HEK293 (cell line): ENCODE results near the gene ZFR2.

Experiments used
- ZNF274 ChIP-seq, 2 experiments: fragments of 200-500 bp in 1 of 2; fragments of 450-650 bp in 1 of 2; sonication (Bioruptor generic) in 1 of 2; formaldehyde crosslinking in 1 of 2; IDR thresholded peaks; 2 replicates each; pipeline versions ENCODE4 v1.5.1 to v1.6.1; 2014 to 2016; ENCODE audit warnings: borderline replicate concordance in 1 of 2, inconsistent platforms in 1 of 2, low read length in 1 of 2, missing biosample characterization in 1 of 2, missing genetic modification characterization in 1 of 2
- ZNF398 ChIP-seq: fragments of 450-650 bp; formaldehyde crosslinking; IDR thresholded peaks from 2 replicates; pipeline ENCODE4 v1.5.1; 2017; ENCODE audit warnings: missing biosample characterization, missing genetic modification characterization
- ZNF561 ChIP-seq: fragments of 450-650 bp; IDR thresholded peaks from 2 replicates; pipeline ENCODE4 v1.5.1; 2018; ENCODE audit warnings: missing biosample characterization, missing genetic modification characterization, borderline replicate concordance
- ZNF629 ChIP-seq: fragments of 450-650 bp; formaldehyde crosslinking; IDR thresholded peaks from 2 replicates; pipeline ENCODE4 v1.5.1; 2017; ENCODE audit warnings: missing biosample characterization, missing genetic modification characterization
- ZNF670 ChIP-seq: fragments of 450-650 bp; formaldehyde crosslinking; IDR thresholded peaks from 2 replicates; pipeline ENCODE4 v1.5.1; 2016; ENCODE audit warnings: missing biosample characterization, missing genetic modification characterization, low read depth
- TF ChIP-seq, protein P1 (sequence below): fragments of 450-650 bp; formaldehyde crosslinking; IDR thresholded peaks from 2 replicates; pipeline ENCODE4 v1.5.1; 2016; ENCODE audit warnings: missing biosample characterization, missing genetic modification characterization
- TF ChIP-seq, protein P2 (sequence below): fragments of 450-650 bp; formaldehyde crosslinking; IDR thresholded peaks from 2 replicates; pipeline ENCODE4 v1.5.1; 2017; ENCODE audit warnings: missing biosample characterization, mild to moderate bottlenecking, missing genetic modification characterization, moderate library complexity
- TF ChIP-seq, protein P3 (sequence below): sonication (generic); formaldehyde crosslinking; IDR thresholded peaks from 2 replicates; pipeline ENCODE4 v1.8.1; 2022; ENCODE audit warnings: mild to moderate bottlenecking, moderate library complexity, missing genetic modification reagents

DNA sequence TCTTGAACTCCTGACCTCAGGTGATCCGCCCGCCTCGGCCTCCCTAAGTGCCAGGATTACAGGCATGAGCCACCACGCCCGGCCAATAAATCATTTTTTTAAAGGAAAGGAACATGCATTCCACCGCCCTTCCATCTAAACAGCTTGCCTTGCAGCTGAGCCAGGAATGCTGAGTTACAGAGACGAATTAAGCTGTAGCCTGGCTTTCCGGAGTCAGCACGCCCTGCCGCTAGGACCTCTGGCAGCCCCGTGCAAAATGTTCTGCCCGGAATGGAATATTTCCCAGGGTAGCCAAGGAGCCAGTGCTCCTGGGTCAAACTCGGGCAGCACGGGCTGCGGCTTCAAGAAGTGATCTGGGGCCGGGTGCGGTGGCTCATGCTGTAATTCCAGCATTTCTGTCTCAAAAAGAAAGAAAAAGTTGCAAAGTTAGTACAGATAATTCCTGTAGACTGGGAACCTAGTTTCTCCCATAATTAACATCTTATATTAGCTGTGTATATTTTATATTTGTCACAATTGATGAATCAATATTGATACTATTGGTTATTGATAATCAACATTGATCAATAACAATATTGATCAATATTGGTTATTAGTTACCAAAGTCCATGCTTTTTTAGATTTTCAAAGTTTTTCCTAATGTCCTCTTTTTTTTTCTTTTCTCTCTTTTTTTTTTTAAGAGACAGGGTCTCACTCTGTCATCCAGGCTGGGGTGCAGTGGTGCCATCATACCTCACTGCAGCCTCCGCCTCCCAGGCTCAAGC lies 30.9 kb upstream of the ZFR2 start:
- no peak for TF ChIP-seq ZNF398 (tag by site-specific recombination)
- TF ChIP-seq ZNF561 (tag by site-specific recombination): no peak
- no peak for TF ChIP-seq ZNF274 (IDR thresholded peaks at IDR 0.05; ENCODE audit: low read length)
- no peak for TF ChIP-seq ZNF274 (tag by site-specific recombination; IDR thresholded peaks at IDR 0.05; ENCODE audit: borderline replicate concordance)
- TF ChIP-seq, protein P1, sequence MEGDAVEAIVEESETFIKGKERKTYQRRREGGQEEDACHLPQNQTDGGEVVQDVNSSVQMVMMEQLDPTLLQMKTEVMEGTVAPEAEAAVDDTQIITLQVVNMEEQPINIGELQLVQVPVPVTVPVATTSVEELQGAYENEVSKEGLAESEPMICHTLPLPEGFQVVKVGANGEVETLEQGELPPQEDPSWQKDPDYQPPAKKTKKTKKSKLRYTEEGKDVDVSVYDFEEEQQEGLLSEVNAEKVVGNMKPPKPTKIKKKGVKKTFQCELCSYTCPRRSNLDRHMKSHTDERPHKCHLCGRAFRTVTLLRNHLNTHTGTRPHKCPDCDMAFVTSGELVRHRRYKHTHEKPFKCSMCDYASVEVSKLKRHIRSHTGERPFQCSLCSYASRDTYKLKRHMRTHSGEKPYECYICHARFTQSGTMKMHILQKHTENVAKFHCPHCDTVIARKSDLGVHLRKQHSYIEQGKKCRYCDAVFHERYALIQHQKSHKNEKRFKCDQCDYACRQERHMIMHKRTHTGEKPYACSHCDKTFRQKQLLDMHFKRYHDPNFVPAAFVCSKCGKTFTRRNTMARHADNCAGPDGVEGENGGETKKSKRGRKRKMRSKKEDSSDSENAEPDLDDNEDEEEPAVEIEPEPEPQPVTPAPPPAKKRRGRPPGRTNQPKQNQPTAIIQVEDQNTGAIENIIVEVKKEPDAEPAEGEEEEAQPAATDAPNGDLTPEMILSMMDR (tag by site-specific recombination): no peak
- TF ChIP-seq ZNF670 (tag by site-specific recombination): no peak
- no peak for TF ChIP-seq ZNF629 (tag by site-specific recombination)
- TF ChIP-seq, protein P2, sequence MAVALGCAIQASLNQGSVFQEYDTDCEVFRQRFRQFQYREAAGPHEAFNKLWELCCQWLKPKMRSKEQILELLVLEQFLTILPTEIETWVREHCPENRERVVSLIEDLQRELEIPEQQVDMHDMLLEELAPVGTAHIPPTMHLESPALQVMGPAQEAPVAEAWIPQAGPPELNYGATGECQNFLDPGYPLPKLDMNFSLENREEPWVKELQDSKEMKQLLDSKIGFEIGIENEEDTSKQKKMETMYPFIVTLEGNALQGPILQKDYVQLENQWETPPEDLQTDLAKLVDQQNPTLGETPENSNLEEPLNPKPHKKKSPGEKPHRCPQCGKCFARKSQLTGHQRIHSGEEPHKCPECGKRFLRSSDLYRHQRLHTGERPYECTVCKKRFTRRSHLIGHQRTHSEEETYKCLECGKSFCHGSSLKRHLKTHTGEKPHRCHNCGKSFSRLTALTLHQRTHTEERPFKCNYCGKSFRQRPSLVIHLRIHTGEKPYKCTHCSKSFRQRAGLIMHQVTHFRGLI (tag by site-specific recombination): no peak
- TF ChIP-seq, protein P3, sequence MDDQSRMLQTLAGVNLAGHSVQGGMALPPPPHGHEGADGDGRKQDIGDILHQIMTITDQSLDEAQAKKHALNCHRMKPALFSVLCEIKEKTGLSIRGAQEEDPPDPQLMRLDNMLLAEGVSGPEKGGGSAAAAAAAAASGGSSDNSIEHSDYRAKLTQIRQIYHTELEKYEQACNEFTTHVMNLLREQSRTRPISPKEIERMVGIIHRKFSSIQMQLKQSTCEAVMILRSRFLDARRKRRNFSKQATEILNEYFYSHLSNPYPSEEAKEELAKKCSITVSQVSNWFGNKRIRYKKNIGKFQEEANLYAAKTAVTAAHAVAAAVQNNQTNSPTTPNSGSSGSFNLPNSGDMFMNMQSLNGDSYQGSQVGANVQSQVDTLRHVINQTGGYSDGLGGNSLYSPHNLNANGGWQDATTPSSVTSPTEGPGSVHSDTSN (CRISPR knock-in tag): no peak
